Activated CD8-positive, alpha-beta T cell treated with anti-CD3 and anti-CD28 coated beads for 36 hours (primary cell): ENCODE results near the gene LHB. TPM values are rescaled to one million over a fixed set of nuclear protein-coding genes. Genes with fewer than 3 reads are reported as not detected.

Source experiments
- ATAC-seq: fragments of 200-7000 bp; cut with Tn5 transposase; one replicate; pipeline ENCODE4 v1.10.0; 2021; ENCODE audit warnings: mild to moderate bottlenecking, moderate library complexity
- CTCF ChIA-PET: fragments of 350-600 bp; sonication (Branson Sonifier 250); formaldehyde crosslinking; loops from one replicate; lab custom pipeline; 2021; ENCODE audit warnings: antibody characterized with exemption; lab: Charles Lee
- POLR2A ChIA-PET: fragments of 350-600 bp; sonication (Branson Sonifier 250); formaldehyde crosslinking; loops from one replicate; lab custom pipeline; 2021; ENCODE audit warnings: antibody characterized with exemption; lab: Charles Lee
- DNase-seq: peaks from one replicate; pipeline ENCODE4 v3.0.0-alpha.2; 2020
- H3K27ac Mint-ChIP-seq: one replicate; pipeline ENCODE4 v1.8.0; 2021; ENCODE audit warnings: mild to moderate bottlenecking, mixed read lengths
- H3K27me3 Mint-ChIP-seq: one replicate; pipeline ENCODE4 v1.8.0; 2021; ENCODE audit warnings: mixed read lengths
- H3K36me3 Mint-ChIP-seq: one replicate; pipeline ENCODE4 v1.8.0; 2021; ENCODE audit warnings: low read depth, mixed read lengths
- H3K4me1 Mint-ChIP-seq: one replicate; pipeline ENCODE4 v1.8.0; 2021; ENCODE audit warnings: low read depth, mixed read lengths
- H3K4me3 Mint-ChIP-seq: one replicate; pipeline ENCODE4 v1.8.0; 2021; ENCODE audit warnings: mild to moderate bottlenecking, moderate library complexity, mixed read lengths
- H3K9me3 Mint-ChIP-seq: one replicate; pipeline ENCODE4 v1.8.0; 2021; ENCODE audit warnings: mixed read lengths
- intact Hi-C: fragments of 100-400 bp; cut with micrococcal nuclease; formaldehyde crosslinking; loops from one replicate; pipeline ENCODE4 v1.10.0; 2022
- microRNA-seq: library from miRNA; unstranded; fragments of <30 nt; microRNA quantifications from one replicate; pipeline ENCODE4 v1.2.0, GENCODE V29; 2022; ENCODE audit warnings: borderline microRNAs expressed, borderline replicate concordance
- total RNA-seq, 2 experiments: library from RNA; stranded (reverse); gene quantifications; one replicate each; pipeline ENCODE4 v1.2.3, GENCODE V29; 2021
- TF ChIP-seq, protein P1 (sequence below): fragments of 200-600 bp; IDR thresholded peaks from one replicate; pipeline ENCODE4 v1.8.0; 2022; ENCODE audit warnings: antibody characterized with exemption, mild to moderate bottlenecking

Gene LHB
- total RNA-seq, 2 experiments from 2014 or later, result not detected

GRCh38 chr19:48968813-48969218, 48.1 kb downstream of the LHB start:
- Mint-ChIP-seq H3K27me3 (no peaks in the 10 kb centered on the region), H3K36me3 (peaks cover 43% of the 10 kb centered on the region), H3K4me3 (no peak overlapping the region), H3K4me1 (peaks cover 32% of the 10 kb centered on the region), H3K9me3 (no peaks in the 10 kb centered on the region), H3K27ac (peak overlapping the region; percentile 16)
- POLR2A ChIA-PET, result interaction anchor here (4.1 to 6.2 kb wide), 2 partner anchors 25 to 95 kb away, joined by 18 to 53 read pairs; partner anchors contain the start of genes GYS1, PPP1R15A and RUVBL2
- ATAC-seq (no peak), DNase-seq (no peak)
- intact Hi-C loops, result loop anchor here (5.0 to 10.0 kb wide), 2 partner anchors 94 to 172 kb away; partner anchors contain the start of gene PPP1R15A
- TF ChIP-seq, protein P1, sequence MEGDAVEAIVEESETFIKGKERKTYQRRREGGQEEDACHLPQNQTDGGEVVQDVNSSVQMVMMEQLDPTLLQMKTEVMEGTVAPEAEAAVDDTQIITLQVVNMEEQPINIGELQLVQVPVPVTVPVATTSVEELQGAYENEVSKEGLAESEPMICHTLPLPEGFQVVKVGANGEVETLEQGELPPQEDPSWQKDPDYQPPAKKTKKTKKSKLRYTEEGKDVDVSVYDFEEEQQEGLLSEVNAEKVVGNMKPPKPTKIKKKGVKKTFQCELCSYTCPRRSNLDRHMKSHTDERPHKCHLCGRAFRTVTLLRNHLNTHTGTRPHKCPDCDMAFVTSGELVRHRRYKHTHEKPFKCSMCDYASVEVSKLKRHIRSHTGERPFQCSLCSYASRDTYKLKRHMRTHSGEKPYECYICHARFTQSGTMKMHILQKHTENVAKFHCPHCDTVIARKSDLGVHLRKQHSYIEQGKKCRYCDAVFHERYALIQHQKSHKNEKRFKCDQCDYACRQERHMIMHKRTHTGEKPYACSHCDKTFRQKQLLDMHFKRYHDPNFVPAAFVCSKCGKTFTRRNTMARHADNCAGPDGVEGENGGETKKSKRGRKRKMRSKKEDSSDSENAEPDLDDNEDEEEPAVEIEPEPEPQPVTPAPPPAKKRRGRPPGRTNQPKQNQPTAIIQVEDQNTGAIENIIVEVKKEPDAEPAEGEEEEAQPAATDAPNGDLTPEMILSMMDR, result no peak
- CTCF ChIA-PET, result interaction anchor here (2.6 to 3.8 kb wide), 2 partner anchors 24 to 68 kb away, joined by 13 to 17 read pairs; partner anchors contain the start of genes GYS1, NUCB1 and RUVBL2

DNA sequence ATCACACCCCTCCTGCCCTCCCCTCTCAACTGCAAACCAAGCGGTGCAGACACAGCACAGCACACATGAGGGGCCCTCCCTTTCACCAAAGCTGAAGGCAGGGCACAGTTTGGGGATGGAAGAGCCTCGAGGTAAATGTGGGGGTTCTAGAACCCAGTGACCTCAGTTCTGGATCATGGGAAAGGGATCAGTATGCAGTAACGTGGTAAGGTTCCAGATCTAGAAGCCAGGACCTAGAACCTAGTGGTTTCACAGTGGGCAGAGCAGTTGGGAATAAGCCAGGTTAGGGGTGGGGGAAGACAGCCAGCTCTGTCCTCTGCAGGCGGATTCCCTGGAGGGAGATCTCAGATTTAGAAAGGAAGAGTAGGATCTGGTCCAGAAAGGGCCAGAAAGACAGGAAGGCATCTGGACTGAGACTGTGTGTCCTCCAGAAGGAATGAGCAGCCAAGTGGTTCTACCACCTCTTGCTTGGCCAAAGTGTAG, 48.7 kb downstream of the LHB start:
- CTCF ChIA-PET, result interaction anchor here (1.0 to 3.8 kb wide), 4 partner anchors 9 to 173 kb away, joined by 3 to 17 read pairs (median 8); partner anchors contain the start of genes GYS1, HSD17B14 and RUVBL2
- Mint-ChIP-seq H3K9me3 (no peaks in the 10 kb centered on the region), H3K36me3 (peaks cover 43% of the 10 kb centered on the region), H3K4me3 (peak overlapping the region; percentile 98), H3K4me1 (peaks cover 36% of the 10 kb centered on the region), H3K27me3 (no peaks in the 10 kb centered on the region), H3K27ac (peak overlapping the region; percentile 100)
- ATAC-seq (no peak), DNase-seq (no peak)
- POLR2A ChIA-PET, result interaction anchor here (0.6 to 6.2 kb wide), 10 partner anchors 10 to 173 kb away, joined by 3 to 53 read pairs (median 6); partner anchors contain the start of genes BAX, GYS1, NUCB1 and PPP1R15A
- intact Hi-C loops, result loop anchor here (5.0 to 10.0 kb wide), 2 partner anchors 93 to 171 kb away; partner anchors contain the start of gene PPP1R15A
- TF ChIP-seq, protein P1, result no peak

DNA sequence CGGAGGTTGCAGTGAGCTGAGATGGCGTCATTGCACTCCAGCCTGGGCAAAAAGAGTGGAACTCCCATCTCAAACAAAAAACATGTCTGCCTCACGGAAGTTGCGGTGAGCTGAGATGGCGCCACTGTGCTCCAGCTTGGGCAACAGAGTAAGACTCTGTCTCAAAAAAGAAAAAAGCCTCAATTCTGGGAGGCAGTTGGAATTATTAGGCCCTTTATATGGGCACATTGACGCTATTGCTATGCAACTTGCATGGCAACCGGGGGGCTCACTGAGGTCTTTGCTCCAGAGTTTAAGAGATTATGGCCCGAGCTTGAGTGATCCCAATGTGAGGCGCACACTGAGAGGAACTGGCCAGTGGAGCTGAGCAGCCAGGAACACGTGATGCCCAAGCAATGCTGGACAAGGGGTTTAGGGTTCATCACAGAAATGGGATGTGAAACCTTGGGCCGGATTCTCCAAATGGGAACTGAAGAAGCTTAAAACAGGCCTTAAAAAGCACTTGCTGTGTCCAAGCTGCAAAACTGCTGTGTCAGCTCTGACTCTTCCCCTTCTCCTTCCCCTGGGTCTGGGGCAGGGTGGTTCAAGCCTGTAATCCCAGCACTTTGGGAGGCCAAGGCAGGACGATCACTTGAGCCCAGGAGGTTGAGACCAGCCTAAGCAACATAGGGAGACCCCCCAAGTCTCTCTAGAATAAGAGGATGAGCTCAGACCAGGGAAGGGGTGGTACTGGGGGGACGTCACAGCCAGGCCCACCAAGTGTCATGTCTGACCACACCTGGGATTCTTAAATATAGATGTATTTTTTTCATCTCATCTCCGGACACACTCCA, 49.3 kb downstream of the LHB start:
- Mint-ChIP-seq H3K36me3 (peaks cover 40% of the 10 kb centered on the region), H3K4me3 (peak overlapping the region; percentile 98), H3K27ac (peak overlapping the region; percentile 100), H3K27me3 (no peaks in the 10 kb centered on the region), H3K9me3 (no peaks in the 10 kb centered on the region), H3K4me1 (peaks cover 40% of the 10 kb centered on the region)
- POLR2A ChIA-PET, result interaction anchor here (0.6 to 6.2 kb wide), 13 partner anchors 10 to 926 kb away, joined by 3 to 53 read pairs (median 6); partner anchors contain the start of genes BAX, GYS1, NUCB1 and PPP1R15A
- ATAC-seq (no peak), DNase-seq (no peak)
- TF ChIP-seq, protein P1, result no peak
- intact Hi-C loops, result loop anchor here (5.0 to 10.0 kb wide), 2 partner anchors 93 to 170 kb away; partner anchors contain the start of gene PPP1R15A
- CTCF ChIA-PET, result interaction anchor here (1.0 to 3.8 kb wide), 6 partner anchors 8 to 172 kb away, joined by 3 to 17 read pairs (median 6); partner anchors contain the start of genes GYS1, HSD17B14 and RUVBL2

GRCh38 chr19:48966541-48967345, 50.1 kb downstream of the LHB start:
- POLR2A ChIA-PET, result interaction anchor here (0.9 to 6.2 kb wide), 14 partner anchors 11 to 179 kb away, joined by 3 to 53 read pairs (median 4); partner anchors contain the start of genes BAX, GYS1, PPP1R15A and RUVBL2
- peaks cover 43% of the 10 kb centered on the region for H3K36me3 Mint-ChIP-seq
- H3K27me3 Mint-ChIP-seq, result no peaks in the 10 kb centered on the region
- intact Hi-C loops, result loop anchor here (5.0 to 10.0 kb wide), 2 partner anchors 92 to 169 kb away; partner anchors contain the start of gene PPP1R15A
- no peaks in the 10 kb centered on the region for H3K9me3 Mint-ChIP-seq
- peak overlapping the region; percentile 100 for H3K27ac Mint-ChIP-seq
- TF ChIP-seq, protein P1, result no peak
- peak overlapping the region; percentile 98 for H3K4me3 Mint-ChIP-seq
- ATAC-seq (no peak), DNase-seq (no peak)
- H3K4me1 Mint-ChIP-seq, result peaks cover 48% of the 10 kb centered on the region
- CTCF ChIA-PET, result interaction anchor here (0.8 to 3.8 kb wide), 7 partner anchors 9 to 171 kb away, joined by 3 to 17 read pairs (median 5); partner anchors contain the start of genes GYS1 and RUVBL2

Small RNA genes lying within 50 kb of the gene (microRNA-seq; reads per million reads assigned to microRNA genes)
- gene MIR6798, result not detected

Other genes starting within 250 kb of the LHB start
- 10 to 100 TPM; 59.5 to 63.3 TPM for gene BCAT2, start 206.1 kb downstream of the LHB start, total RNA-seq
- under 1 TPM; 0.47 to 0.56 TPM for gene HSD17B14, start 180.6 kb downstream of the LHB start, total RNA-seq
- gene PLEKHA4, start 148.5 kb downstream of the LHB start, total RNA-seq, result 1 to 10 TPM; 9.4 to 9.7 TPM
- 10 to 100 TPM; 77.8 to 81.2 TPM for gene PPP1R15A, start 144.7 kb downstream of the LHB start, total RNA-seq
- under 1 TPM; 0.68 to 0.85 TPM for gene TULP2, start 118.3 kb downstream of the LHB start, total RNA-seq
- 100 to 1,000 TPM; 102 to 114 TPM for gene NUCB1, start 116.8 kb downstream of the LHB start, total RNA-seq
- gene DHDH, start 83.4 kb downstream of the LHB start, total RNA-seq, result 1 to 10 TPM; 1.4 to 2.8 TPM
- 100 to 1,000 TPM; 182 to 189 TPM for gene BAX, start 62.2 kb downstream of the LHB start, total RNA-seq
- gene FTL, start 51.8 kb downstream of the LHB start, total RNA-seq, result 1,000 to 10,000 TPM; 1,296 to 1,324 TPM
- 10 to 100 TPM; 58.1 to 58.7 TPM for gene GYS1, start 23.8 kb downstream of the LHB start, total RNA-seq
- 100 to 1,000 TPM; 175 to 176 TPM for gene RUVBL2, start 23.2 kb downstream of the LHB start, total RNA-seq
- not detected for gene CGB3, start 7.2 kb upstream of the LHB start, total RNA-seq
- gene CGB2, start 14.8 kb upstream of the LHB start, total RNA-seq, result not detected
- gene CGB1, start 19.8 kb upstream of the LHB start, total RNA-seq, result not detected
- gene CGB5, start 26.8 kb upstream of the LHB start, total RNA-seq, result not detected
- not detected for gene CGB8, start 32.0 kb upstream of the LHB start, total RNA-seq
- gene CGB7, start 40.7 kb upstream of the LHB start, total RNA-seq, result not detected
- not detected for gene NTF4, start 47.7 kb upstream of the LHB start, total RNA-seq
- gene KCNA7, start 55.6 kb upstream of the LHB start, total RNA-seq, result not detected
- 100 to 1,000 TPM; 187 to 188 TPM for gene SNRNP70, start 68.4 kb upstream of the LHB start, total RNA-seq
- 1 to 10 TPM; 2.1 to 4.4 TPM for gene LIN7B, start 97.3 kb upstream of the LHB start, total RNA-seq
- 1 to 10 TPM; 1.5 to 2.0 TPM for gene C19orf73, start 102.1 kb upstream of the LHB start, total RNA-seq
- gene PPFIA3, start 102.5 kb upstream of the LHB start, total RNA-seq, result 1 to 10 TPM; 3.9 to 5.1 TPM
- gene HRC, start 138.3 kb upstream of the LHB start, total RNA-seq, result not detected
- gene TRPM4, start 140.7 kb upstream of the LHB start, total RNA-seq, result under 1 TPM; 0.40 to 0.54 TPM